SK-N-SH treated with all-trans-retinoic acid at 6 μM for 48 hours (cell line): ENCODE measurements around the gene CTNNA3.

Experiments
- ATAC-seq: fragments of 200-7000 bp; cut with Tn5 transposase; 3 replicates; pipeline ENCODE4 v1.9.1; 2020; ENCODE audit warnings: mild to moderate bottlenecking, moderate library complexity
- ARNTL ChIP-seq: fragments of 450-650 bp; formaldehyde crosslinking; IDR thresholded peaks from 2 replicates; pipeline ENCODE4 v1.5.0; 2020; ENCODE audit warnings: low read depth, mild to moderate bottlenecking, moderate library complexity, borderline replicate concordance
- BACH2 ChIP-seq: fragments of 250-450 bp; sonication (Bioruptor Pico); IDR thresholded peaks from 2 replicates; pipeline ENCODE4 v1.9.0; 2021; ENCODE audit warnings: mild to moderate bottlenecking, borderline replicate concordance
- CSDC2 ChIP-seq: fragments of 250-450 bp; sonication (Bioruptor Pico); IDR thresholded peaks from 2 replicates; pipeline ENCODE4 v1.5.0; 2020; ENCODE audit warnings: mild to moderate bottlenecking, moderate library complexity
- CSRNP3 ChIP-seq: fragments of 250-450 bp; sonication (Bioruptor Pico); IDR thresholded peaks from 2 replicates; pipeline ENCODE4 v1.5.1; 2021; ENCODE audit warnings: mild to moderate bottlenecking, moderate library complexity
- ESRRG ChIP-seq: fragments of 250-450 bp; sonication (Bioruptor Pico); IDR thresholded peaks from 2 replicates; pipeline ENCODE4 v1.6.1; 2021; ENCODE audit warnings: mild to moderate bottlenecking
- ISL1 ChIP-seq: fragments of 250-450 bp; sonication (Bioruptor Pico); IDR thresholded peaks from 2 replicates; pipeline ENCODE4 v2.1.2; 2022; ENCODE audit warnings: mild to moderate bottlenecking, moderate library complexity
- OSR1 ChIP-seq: fragments of 250-450 bp; sonication (Bioruptor Pico); IDR thresholded peaks from 2 replicates; pipeline ENCODE4 v1.8.0; 2022; ENCODE audit warnings: moderate library complexity, mild to moderate bottlenecking, inconsistent platforms
- PATZ1 ChIP-seq: fragments of 250-450 bp; sonication (Bioruptor Pico); IDR thresholded peaks from 2 replicates; pipeline ENCODE4 v1.8.0; 2020; ENCODE audit warnings: mild to moderate bottlenecking, moderate library complexity, borderline replicate concordance
- POU6F1 ChIP-seq: fragments of 250-450 bp; sonication (Bioruptor Pico); IDR thresholded peaks from 2 replicates; pipeline ENCODE4 v1.8.0; 2021; ENCODE audit warnings: low read depth, mild to moderate bottlenecking, moderate library complexity, borderline replicate concordance
- PPARA ChIP-seq: fragments of 250-450 bp; sonication (Bioruptor Pico); IDR thresholded peaks from 2 replicates; pipeline ENCODE4 v1.5.0; 2020; ENCODE audit warnings: mild to moderate bottlenecking, borderline replicate concordance
- RARB ChIP-seq: fragments of 250-450 bp; sonication (Bioruptor Pico); IDR thresholded peaks from 2 replicates; pipeline ENCODE4 v1.8.0; 2021; ENCODE audit warnings: mild to moderate bottlenecking, moderate library complexity
- SNAI2 ChIP-seq: fragments of 250-450 bp; sonication (Bioruptor Pico); IDR thresholded peaks from 2 replicates; pipeline ENCODE4 v1.5.0; 2020; ENCODE audit warnings: mild to moderate bottlenecking, moderate library complexity
- TCF4 ChIP-seq: fragments of 250-450 bp; sonication (Bioruptor Pico); IDR thresholded peaks from 2 replicates; pipeline ENCODE4 v1.8.0; 2021; ENCODE audit warnings: mild to moderate bottlenecking, moderate library complexity, borderline replicate concordance
- TOX ChIP-seq: fragments of 250-450 bp; sonication (Bioruptor Pico); IDR thresholded peaks from 2 replicates; pipeline ENCODE4 v1.8.0; 2021; ENCODE audit warnings: mild to moderate bottlenecking, moderate library complexity, borderline replicate concordance
- TSHZ2 ChIP-seq: fragments of 250-450 bp; sonication (Bioruptor Pico); IDR thresholded peaks from 2 replicates; pipeline ENCODE4 v1.5.0; 2020; ENCODE audit warnings: mild to moderate bottlenecking, moderate library complexity
- ZC3H10 ChIP-seq: fragments of 250-450 bp; sonication (Bioruptor Pico); IDR thresholded peaks from 2 replicates; pipeline ENCODE4 v1.5.1; 2021; ENCODE audit warnings: mild to moderate bottlenecking, moderate library complexity
- ZFP3 ChIP-seq: fragments of 250-450 bp; sonication (Bioruptor Pico); IDR thresholded peaks from 2 replicates; pipeline ENCODE4 v1.5.0; 2020; ENCODE audit warnings: mild to moderate bottlenecking, moderate library complexity
- ZFP30 ChIP-seq: fragments of 450-650 bp; formaldehyde crosslinking; IDR thresholded peaks from 2 replicates; pipeline ENCODE4 v1.5.0; 2022; ENCODE audit warnings: mild to moderate bottlenecking, moderate library complexity
- ZNF565 ChIP-seq: fragments of 450-650 bp; formaldehyde crosslinking; conservative IDR thresholded peaks from 2 replicates; pipeline ENCODE4 v1.5.0; 2020; ENCODE audit warnings: low read depth, mild to moderate bottlenecking, moderate library complexity
- ZNF70 ChIP-seq: fragments of 450-650 bp; formaldehyde crosslinking; IDR thresholded peaks from 2 replicates; pipeline ENCODE4 v1.5.0; 2020; ENCODE audit warnings: mild to moderate bottlenecking, moderate library complexity
- ZNF8 ChIP-seq: fragments of 450-650 bp; formaldehyde crosslinking; IDR thresholded peaks from 2 replicates; pipeline ENCODE4 v1.5.0; 2020; ENCODE audit warnings: mild to moderate bottlenecking, moderate library complexity

Gene CTNNA3

GRCh38 chr10:67669978-67670377, 26.0 kb downstream of the CTNNA3 start:
- ATAC-seq, result no peak
- TF ChIP-seq ZNF565 (CRISPR knock-in tag) (no peak), ISL1 (CRISPR knock-in tag) (no peak), ZC3H10 (CRISPR knock-in tag) (no peak), OSR1 (CRISPR knock-in tag) (no peak), ZFP30 (no peak), CSDC2 (CRISPR knock-in tag) (no peak), ESRRG (CRISPR knock-in tag) (no peak), TSHZ2 (CRISPR knock-in tag) (no peak), SNAI2 (no peak), ZFP3 (CRISPR knock-in tag) (no peak), TCF4 (CRISPR knock-in tag) (no peak), ZNF70 (CRISPR knock-in tag) (no peak)
- TF ChIP-seq, all 23 proteins: peak for 0

GRCh38 chr10:67668448-67668847, 27.5 kb downstream of the CTNNA3 start:
- TF ChIP-seq TSHZ2 (CRISPR knock-in tag) (no peak), TCF4 (CRISPR knock-in tag) (no peak), CSDC2 (CRISPR knock-in tag) (no peak), OSR1 (CRISPR knock-in tag) (no peak), RARB (CRISPR knock-in tag) (no peak)
- ATAC-seq, result no peak

GRCh38 chr10:67667035-67667425, 29.0 kb downstream of the CTNNA3 start:
- no peak for TF ChIP-seq BACH2
- TF ChIP-seq POU6F1 (CRISPR knock-in tag), result no peak
- no peak for TF ChIP-seq ISL1 (CRISPR knock-in tag)
- no peak for TF ChIP-seq ZFP30
- no peak for TF ChIP-seq OSR1 (CRISPR knock-in tag)
- no peak for TF ChIP-seq PPARA
- TF ChIP-seq ZNF70 (CRISPR knock-in tag), result no peak
- no peak for TF ChIP-seq ZNF8 (CRISPR knock-in tag)
- TF ChIP-seq TSHZ2 (CRISPR knock-in tag), result no peak
- TF ChIP-seq RARB (CRISPR knock-in tag), result no peak
- TF ChIP-seq PATZ1 (CRISPR knock-in tag), result no peak
- no peak for TF ChIP-seq TOX (CRISPR knock-in tag)
- no peak for TF ChIP-seq ARNTL (CRISPR knock-in tag)
- no peak for TF ChIP-seq CSRNP3 (CRISPR knock-in tag)
- TF ChIP-seq TCF4 (CRISPR knock-in tag), result no peak
- no peak for TF ChIP-seq SNAI2
- ATAC-seq, result no peak
